ENCODE measurements around the gene PAMR1. TPM values are rescaled to one million over a fixed set of nuclear protein-coding genes. Genes with fewer than 3 reads are reported as not detected.

The PAMR1 gene, protein sequence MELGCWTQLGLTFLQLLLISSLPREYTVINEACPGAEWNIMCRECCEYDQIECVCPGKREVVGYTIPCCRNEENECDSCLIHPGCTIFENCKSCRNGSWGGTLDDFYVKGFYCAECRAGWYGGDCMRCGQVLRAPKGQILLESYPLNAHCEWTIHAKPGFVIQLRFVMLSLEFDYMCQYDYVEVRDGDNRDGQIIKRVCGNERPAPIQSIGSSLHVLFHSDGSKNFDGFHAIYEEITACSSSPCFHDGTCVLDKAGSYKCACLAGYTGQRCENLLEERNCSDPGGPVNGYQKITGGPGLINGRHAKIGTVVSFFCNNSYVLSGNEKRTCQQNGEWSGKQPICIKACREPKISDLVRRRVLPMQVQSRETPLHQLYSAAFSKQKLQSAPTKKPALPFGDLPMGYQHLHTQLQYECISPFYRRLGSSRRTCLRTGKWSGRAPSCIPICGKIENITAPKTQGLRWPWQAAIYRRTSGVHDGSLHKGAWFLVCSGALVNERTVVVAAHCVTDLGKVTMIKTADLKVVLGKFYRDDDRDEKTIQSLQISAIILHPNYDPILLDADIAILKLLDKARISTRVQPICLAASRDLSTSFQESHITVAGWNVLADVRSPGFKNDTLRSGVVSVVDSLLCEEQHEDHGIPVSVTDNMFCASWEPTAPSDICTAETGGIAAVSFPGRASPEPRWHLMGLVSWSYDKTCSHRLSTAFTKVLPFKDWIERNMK
- total RNA-seq = not detected
- polyA plus RNA-seq = not detected
- total RNA-seq = not detected

DNA sequence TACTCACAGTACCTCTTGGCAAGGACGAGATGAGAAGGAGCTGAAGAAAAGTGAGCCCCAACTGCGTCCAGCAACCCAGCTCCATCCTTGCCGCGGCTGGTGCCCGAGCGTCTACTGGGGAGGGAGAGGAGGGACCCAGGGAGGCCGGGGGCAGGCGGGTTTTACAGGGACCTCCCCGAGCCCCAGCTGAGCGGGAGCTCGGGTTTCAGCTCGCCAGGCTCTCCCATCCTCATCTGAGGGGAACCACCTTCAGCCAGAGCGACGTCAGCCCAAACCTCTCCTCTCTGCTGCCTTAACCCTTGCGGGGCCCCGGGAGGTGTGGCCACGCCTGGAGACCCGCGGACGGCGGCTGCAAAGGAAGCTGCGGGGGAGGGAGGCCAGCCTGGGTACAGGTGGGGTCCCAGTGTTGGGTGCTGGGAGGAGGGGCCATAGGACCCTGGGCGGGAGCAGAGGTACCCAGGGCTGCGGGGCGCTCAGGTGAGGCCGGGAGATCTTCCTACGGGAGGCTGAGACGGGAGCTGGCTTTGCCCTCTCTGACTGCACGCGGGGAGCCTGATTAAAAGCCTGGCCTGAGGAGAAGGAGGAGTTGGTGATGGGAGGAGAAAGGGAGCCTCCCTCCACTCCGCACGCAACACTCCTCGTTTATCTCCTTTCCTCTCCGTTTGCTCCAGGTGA is at the start of gene PAMR1:
Gene PAMR1 (minus strand): TSS at position 116 of the 675 bp plus-strand sequence. CDS start 31 bp downstream, at position 85.
- H3K4me1 Mint-ChIP-seq = peaks cover 0 to 15% (median 4%) of the 10 kb centered on the region in 7 donors
- Histone ChIP-seq H3K4me3 (ENCODE audit: low read length) (no peak within 1 kb of the TSS), H3K9me3 (ENCODE audit: control insufficient read depth in 2 of 3, low read length in 3 of 3) (no peaks in the 10 kb centered on the region), H3K36me3 (ENCODE audit: control insufficient read depth in 2 of 3, insufficient read depth in 3 of 3, low read length in 3 of 3) (no peaks in the 10 kb centered on the region), H3K27ac (ENCODE audit: low read depth, low read length) (no peak within 1 kb of the TSS), H3K27me3 (ENCODE audit: control insufficient read depth in 2 of 2, insufficient read depth in 2 of 2, low read length in 2 of 2) (peaks cover 0 to 6% of the 10 kb centered on the region in 2 donors), H3K4me1 (ENCODE audit: control insufficient read depth in 2 of 2, insufficient read depth in 2 of 2, low read length in 2 of 2) (no peaks in the 10 kb centered on the region)
- peaks cover 0 to 2% (median 0%) of the 10 kb centered on the region in 11 donors for H3K9me3 Mint-ChIP-seq
- POLR2A ChIA-PET = no interaction called here
- DNase-seq = peak in 1 of 9 donors; percentile 1
- CTCF ChIA-PET = no interaction called here
- peaks cover 67 to 81% (median 72%) of the 10 kb centered on the region in 5 donors for H3K27me3 Mint-ChIP-seq
- peaks cover 0 to 4% (median 0%) of the 10 kb centered on the region in 5 donors for H3K36me3 Mint-ChIP-seq
- intact Hi-C loops (cut with micrococcal nuclease) = no loop called here
- no peak for ATAC-seq
- H3K27ac Mint-ChIP-seq = no peak within 1 kb of the TSS
- peak within 1 kb of the TSS in 4 of 10 donors; percentile 2 to 56 (median 35) for H3K4me3 Mint-ChIP-seq

DNA sequence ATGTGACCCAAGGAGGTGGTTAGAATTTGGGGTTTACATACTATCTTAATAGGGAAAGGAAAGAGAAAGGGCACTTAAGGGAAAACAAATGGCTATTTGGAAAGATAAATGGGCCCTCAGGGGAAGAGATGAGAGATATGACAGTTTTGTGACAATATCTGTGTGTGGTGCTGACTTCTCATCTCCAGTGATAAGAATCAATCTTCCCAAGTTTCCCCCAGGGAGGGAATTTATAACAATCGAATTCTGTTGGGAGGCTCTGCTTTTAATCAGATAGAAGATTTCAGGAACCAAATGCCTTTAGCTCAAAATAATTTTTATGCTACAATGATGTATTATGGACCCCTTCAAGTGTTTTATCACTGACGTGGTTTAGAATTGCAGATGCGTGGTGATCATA is 46.3 kb upstream of the PAMR1 start:
- DNase-seq = no peak
- no peak for ATAC-seq
- no peaks in the 10 kb centered on the region for H3K27me3 ChIP-seq (ENCODE audit: control insufficient read depth in 2 of 2, insufficient read depth in 2 of 2, low read length in 2 of 2)
- Mint-ChIP-seq H3K27ac (no peak overlapping the region), H3K4me3 (no peak overlapping the region), H3K27me3 (peaks cover 13 to 42% (median 30%) of the 10 kb centered on the region in 5 donors), H3K4me1 (no peaks in the 10 kb centered on the region), H3K36me3 (peaks cover 0 to 11% (median 0%) of the 10 kb centered on the region in 5 donors), H3K9me3 (peaks cover 0 to 23% (median 10%) of the 10 kb centered on the region in 11 donors)
- no peak overlapping the region for H3K27ac ChIP-seq (ENCODE audit: low read depth, low read length)
- no peaks in the 10 kb centered on the region for H3K4me1 ChIP-seq (ENCODE audit: control insufficient read depth in 2 of 2, insufficient read depth in 2 of 2, low read length in 2 of 2)
- ChIA-PET POLR2A (no interaction called here), CTCF (no interaction called here)
- no peaks in the 10 kb centered on the region for H3K36me3 ChIP-seq (ENCODE audit: control insufficient read depth in 2 of 3, insufficient read depth in 3 of 3, low read length in 3 of 3)
- no peaks in the 10 kb centered on the region for H3K9me3 ChIP-seq (ENCODE audit: control insufficient read depth in 2 of 3, low read length in 3 of 3)
- intact Hi-C loops (cut with micrococcal nuclease) = no loop called here
- no peak overlapping the region for H3K4me3 ChIP-seq (ENCODE audit: low read length)

DNA sequence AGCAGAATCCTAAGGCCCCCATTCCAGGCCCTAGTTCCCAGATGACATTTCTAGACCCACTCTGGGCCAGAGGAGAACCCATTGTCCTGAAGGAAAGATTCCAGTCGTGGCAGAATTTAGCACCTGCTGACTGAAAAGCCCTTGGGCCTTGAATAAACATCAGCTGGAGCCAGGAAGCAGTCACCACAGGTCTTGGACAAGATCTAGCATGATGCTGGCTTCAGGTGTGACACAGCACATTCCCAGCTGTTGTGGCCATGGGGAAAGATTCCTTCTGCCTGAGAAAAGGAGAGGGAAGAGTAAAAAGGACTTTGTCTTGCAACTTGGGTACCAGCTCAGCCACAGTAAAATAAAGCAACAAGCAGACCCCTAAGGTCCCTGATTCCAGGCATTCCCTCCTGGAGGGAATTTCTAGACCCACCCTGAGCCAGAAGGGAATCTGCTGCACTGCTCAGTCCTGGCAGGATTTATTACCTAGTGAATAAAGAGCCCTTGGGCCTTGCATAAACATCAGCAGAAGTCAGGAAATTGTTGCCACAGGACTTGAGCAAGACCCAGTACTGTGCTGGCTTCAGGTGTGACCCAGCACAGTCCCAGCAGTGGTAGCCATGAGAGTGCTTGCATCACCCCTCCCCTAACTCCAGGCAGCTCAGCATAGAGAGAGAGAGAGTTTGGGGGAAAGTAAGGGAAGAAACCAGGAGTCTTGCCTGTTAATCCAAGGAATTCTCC is 42.5 kb upstream of the PAMR1 start:
- no peaks in the 10 kb centered on the region for H3K4me1 Mint-ChIP-seq
- no peak overlapping the region for H3K4me3 ChIP-seq (ENCODE audit: low read length)
- ATAC-seq (no peak), DNase-seq (no peak)
- POLR2A ChIA-PET = no interaction called here
- no peaks in the 10 kb centered on the region for H3K4me1 ChIP-seq (ENCODE audit: control insufficient read depth in 2 of 2, insufficient read depth in 2 of 2, low read length in 2 of 2)
- peaks cover 15 to 35% (median 33%) of the 10 kb centered on the region in 5 donors for H3K27me3 Mint-ChIP-seq
- H3K36me3 Mint-ChIP-seq = peaks cover 0 to 11% (median 0%) of the 10 kb centered on the region in 5 donors
- CTCF ChIA-PET = no interaction called here
- H3K4me3 Mint-ChIP-seq = no peak overlapping the region
- no peak overlapping the region for H3K27ac ChIP-seq (ENCODE audit: low read depth, low read length)
- H3K9me3 Mint-ChIP-seq = peaks cover 0 to 23% (median 10%) of the 10 kb centered on the region in 11 donors
- no peaks in the 10 kb centered on the region for H3K9me3 ChIP-seq (ENCODE audit: control insufficient read depth in 2 of 3, low read length in 3 of 3)
- no peaks in the 10 kb centered on the region for H3K27me3 ChIP-seq (ENCODE audit: control insufficient read depth in 2 of 2, insufficient read depth in 2 of 2, low read length in 2 of 2)
- H3K36me3 ChIP-seq (ENCODE audit: control insufficient read depth in 2 of 3, insufficient read depth in 3 of 3, low read length in 3 of 3) = no peaks in the 10 kb centered on the region
- intact Hi-C loops (cut with micrococcal nuclease) = no loop called here
- no peak overlapping the region for H3K27ac Mint-ChIP-seq

DNA sequence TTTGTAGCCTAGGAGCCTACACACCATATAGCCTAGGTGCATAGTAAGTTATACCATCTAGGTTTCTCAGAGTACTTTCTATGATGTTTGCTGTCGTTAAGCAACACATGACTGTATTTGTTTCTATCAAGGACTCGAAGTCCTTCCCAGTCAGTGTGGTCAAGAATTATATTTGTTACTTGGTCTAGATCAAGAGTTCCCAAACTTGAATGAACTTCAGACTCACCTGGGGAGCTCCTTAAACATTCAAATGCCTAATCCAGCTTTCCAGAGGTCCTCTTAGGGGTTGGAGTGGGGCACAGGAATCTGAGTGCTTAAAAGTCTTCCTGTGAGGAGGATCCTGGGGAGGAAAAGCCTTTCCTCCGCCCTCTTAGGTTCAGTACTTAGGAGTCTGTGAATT is 41.5 kb upstream of the PAMR1 start:
- ChIA-PET CTCF (no interaction called here), POLR2A (no interaction called here)
- no peak overlapping the region for H3K4me3 Mint-ChIP-seq
- H3K27ac Mint-ChIP-seq = no peak overlapping the region
- H3K9me3 ChIP-seq (ENCODE audit: control insufficient read depth in 2 of 3, low read length in 3 of 3) = no peaks in the 10 kb centered on the region
- DNase-seq (no peak), ATAC-seq (no peak)
- no peaks in the 10 kb centered on the region for H3K4me1 ChIP-seq (ENCODE audit: control insufficient read depth in 2 of 2, insufficient read depth in 2 of 2, low read length in 2 of 2)
- no peaks in the 10 kb centered on the region for H3K4me1 Mint-ChIP-seq
- H3K27ac ChIP-seq (ENCODE audit: low read depth, low read length) = no peak overlapping the region
- peaks cover 0 to 23% (median 10%) of the 10 kb centered on the region in 11 donors for H3K9me3 Mint-ChIP-seq
- intact Hi-C loops (cut with micrococcal nuclease) = no loop called here
- H3K36me3 Mint-ChIP-seq = peaks cover 0 to 11% (median 0%) of the 10 kb centered on the region in 5 donors
- H3K4me3 ChIP-seq (ENCODE audit: low read length) = no peak overlapping the region
- H3K27me3 Mint-ChIP-seq = peaks cover 25 to 46% (median 36%) of the 10 kb centered on the region in 5 donors
- H3K27me3 ChIP-seq (ENCODE audit: control insufficient read depth in 2 of 2, insufficient read depth in 2 of 2, low read length in 2 of 2) = no peaks in the 10 kb centered on the region
- no peaks in the 10 kb centered on the region for H3K36me3 ChIP-seq (ENCODE audit: control insufficient read depth in 2 of 3, insufficient read depth in 3 of 3, low read length in 3 of 3)

- no peaks in the 10 kb centered on the region for H3K27me3 ChIP-seq (ENCODE audit: control insufficient read depth in 2 of 2, insufficient read depth in 2 of 2, low read length in 2 of 2)
These were observed 40.8 kb upstream of the PAMR1 start for GRCh38 chr11:35566181-35566580.

GRCh38 chr11:35564245-35564595 is 38.8 kb upstream of the PAMR1 start:
- H3K36me3 Mint-ChIP-seq = peaks cover 0 to 3% (median 0%) of the 10 kb centered on the region in 5 donors
- peaks cover 0 to 10% (median 8%) of the 10 kb centered on the region in 11 donors for H3K9me3 Mint-ChIP-seq
- no peak overlapping the region for H3K27ac ChIP-seq (ENCODE audit: low read depth, low read length)
- no peaks in the 10 kb centered on the region for H3K4me1 Mint-ChIP-seq
- ChIA-PET POLR2A (interaction anchor here (0.6 kb wide), 1 partner anchor 44 kb away, joined by 3 read pairs; no protein-coding TSS in a partner anchor), CTCF (interaction anchor here (0.7 kb wide), 1 partner anchor 52 kb away, joined by 3 read pairs; no protein-coding TSS in a partner anchor)
- H3K27ac Mint-ChIP-seq = no peak overlapping the region
- intact Hi-C loops (cut with micrococcal nuclease) = no loop called here
- no peaks in the 10 kb centered on the region for H3K36me3 ChIP-seq (ENCODE audit: control insufficient read depth in 2 of 3, insufficient read depth in 3 of 3, low read length in 3 of 3)
- H3K27me3 ChIP-seq (ENCODE audit: control insufficient read depth in 2 of 2, insufficient read depth in 2 of 2, low read length in 2 of 2) = no peaks in the 10 kb centered on the region
- H3K27me3 Mint-ChIP-seq = peaks cover 30 to 55% (median 50%) of the 10 kb centered on the region in 5 donors
- no peak for DNase-seq
- H3K4me3 Mint-ChIP-seq = no peak overlapping the region
- ATAC-seq = no peak
- no peaks in the 10 kb centered on the region for H3K9me3 ChIP-seq (ENCODE audit: control insufficient read depth in 2 of 3, low read length in 3 of 3)
- no peaks in the 10 kb centered on the region for H3K4me1 ChIP-seq (ENCODE audit: control insufficient read depth in 2 of 2, insufficient read depth in 2 of 2, low read length in 2 of 2)
- no peak overlapping the region for H3K4me3 ChIP-seq (ENCODE audit: low read length)

More at GRCh38 chr11:35566181-35566580, 40.8 kb upstream of the PAMR1 start:
- DNase-seq = no peak
- H3K36me3 Mint-ChIP-seq = peaks cover 0 to 11% (median 0%) of the 10 kb centered on the region in 5 donors
- Histone ChIP-seq H3K27ac (ENCODE audit: low read depth, low read length) (no peak overlapping the region), H3K4me1 (ENCODE audit: control insufficient read depth in 2 of 2, insufficient read depth in 2 of 2, low read length in 2 of 2) (no peaks in the 10 kb centered on the region), H3K9me3 (ENCODE audit: control insufficient read depth in 2 of 3, low read length in 3 of 3) (no peaks in the 10 kb centered on the region), H3K4me3 (ENCODE audit: low read length) (no peak overlapping the region), H3K36me3 (ENCODE audit: control insufficient read depth in 2 of 3, insufficient read depth in 3 of 3, low read length in 3 of 3) (no peaks in the 10 kb centered on the region)
- no peak overlapping the region for H3K27ac Mint-ChIP-seq
- no peak for ATAC-seq
- ChIA-PET CTCF (no interaction called here), POLR2A (no interaction called here)
- intact Hi-C loops (cut with micrococcal nuclease) = no loop called here
- peaks cover 23 to 50% (median 40%) of the 10 kb centered on the region in 5 donors for H3K27me3 Mint-ChIP-seq
- H3K4me1 Mint-ChIP-seq = no peaks in the 10 kb centered on the region
- H3K4me3 Mint-ChIP-seq = no peak overlapping the region
- peaks cover 0 to 23% (median 9%) of the 10 kb centered on the region in 11 donors for H3K9me3 Mint-ChIP-seq

All from naive thymus-derived CD4-positive, alpha-beta T cell (primary cell).